EH (cell line): ENCODE measurements around the gene PRR16.

Source experiments
- DNase-seq: peaks from one replicate; pipeline ENCODE4 v3.0.0-alpha.2; 2015; ENCODE audit warnings: low read depth

PRR16 gene

GRCh38 chr5:120735076-120735475 lies 271.0 kb downstream of the PRR16 start:
- DNase-seq, result no peak
